GM19468 (cell line): ENCODE results near the gene COX7A2.

Experiments used
- ATAC-seq: cut with Tn5 transposase; IDR thresholded peaks from one replicate; pipeline ENCODE4 v1.9.1; 2021; ENCODE audit warnings: mild to moderate bottlenecking, moderate library complexity, moderate number of reproducible peaks; ENCODE audit not compliant: unreplicated experiment; ENCODE audit errors: extremely low read depth

COX7A2 gene

DNA sequence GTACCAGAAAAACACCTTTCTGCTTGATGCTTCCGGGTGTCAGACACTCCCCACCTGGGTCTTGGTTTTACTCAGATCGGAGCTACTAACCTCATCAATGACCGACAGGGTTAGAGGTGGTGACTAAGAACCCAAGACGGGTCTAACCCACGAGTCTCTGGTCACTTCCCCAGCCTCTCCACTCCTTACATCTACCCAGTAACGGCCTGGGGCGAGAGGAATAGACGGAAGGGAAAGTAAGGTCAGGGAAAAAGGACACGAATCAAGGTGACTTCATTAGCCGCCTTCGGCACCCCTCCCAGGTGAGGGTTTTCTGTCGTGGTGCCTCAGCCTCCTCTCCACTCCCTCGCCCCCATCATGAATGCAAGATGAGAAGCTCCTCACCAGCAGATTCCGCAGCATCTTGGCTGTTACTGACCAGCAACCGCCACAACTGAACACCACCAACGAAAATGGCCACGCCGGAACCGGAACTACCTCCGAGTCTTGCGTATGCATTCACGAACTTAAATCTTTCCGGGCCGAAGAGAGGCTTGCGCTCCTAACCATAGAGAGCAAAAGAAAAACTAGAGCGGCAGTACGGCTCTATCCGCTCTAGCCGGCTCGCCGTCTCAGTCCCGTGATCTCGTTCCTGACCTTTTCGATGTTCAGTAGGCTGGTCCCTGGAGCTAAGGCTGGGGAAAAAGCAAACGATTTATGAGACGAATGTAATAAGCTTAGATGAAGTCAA lies at the start of gene COX7A2:
Gene COX7A2, minus strand, starts transcription at position 469 of the 730 bp plus-strand sequence. Its CDS starts 67 bp downstream, at position 402.
- peak; percentile 97 for ATAC-seq

- ATAC-seq: no peak
These were observed 49.0 kb upstream of the COX7A2 start for GRCh38 chr6:75292555-75292954.

- ATAC-seq: no peak
These were observed 48.1 kb upstream of the COX7A2 start for GRCh38 chr6:75291744-75292143.

DNA sequence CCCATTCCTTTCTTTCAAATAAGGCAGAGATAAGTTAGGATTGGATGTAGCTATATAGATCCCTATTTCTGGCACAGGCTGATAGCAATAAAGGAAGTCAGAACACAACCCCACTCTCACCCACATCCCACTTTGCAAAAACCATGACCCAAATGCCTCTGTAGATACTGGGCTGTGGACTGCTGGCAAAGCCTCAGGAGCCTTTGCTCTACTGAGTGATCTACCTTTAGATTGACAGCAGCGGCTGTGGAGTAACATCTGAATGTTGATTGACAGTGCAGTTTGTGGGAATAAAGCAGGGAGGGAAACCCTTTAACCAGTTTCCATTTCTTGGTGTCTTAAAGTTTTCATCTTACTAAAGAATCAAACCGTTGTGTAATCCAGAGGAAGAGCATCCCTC lies 47.7 kb upstream of the COX7A2 start:
- ATAC-seq: no peak

GRCh38 chr6:75290136-75290945 lies 46.7 kb upstream of the COX7A2 start:
- no peak for ATAC-seq

DNA sequence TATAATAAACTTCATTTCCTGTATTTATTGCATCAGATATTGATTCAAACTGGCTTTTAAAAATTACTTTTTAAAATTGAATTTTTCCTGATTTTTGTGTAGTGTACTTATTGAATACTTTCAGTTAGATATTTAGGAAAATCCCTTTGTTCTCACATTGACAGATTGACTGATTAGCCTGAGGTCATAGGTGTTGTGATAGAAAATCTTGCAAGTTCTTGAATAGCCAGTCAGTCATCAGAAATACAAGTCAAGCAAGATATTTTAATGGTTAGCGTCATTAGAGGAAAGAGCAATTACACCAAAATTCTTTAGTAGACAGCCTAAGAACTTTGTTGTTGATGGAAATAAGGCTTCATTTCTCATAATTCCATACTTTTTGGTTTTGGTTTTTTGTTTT lies 44.4 kb upstream of the COX7A2 start:
- no peak for ATAC-seq

DNA sequence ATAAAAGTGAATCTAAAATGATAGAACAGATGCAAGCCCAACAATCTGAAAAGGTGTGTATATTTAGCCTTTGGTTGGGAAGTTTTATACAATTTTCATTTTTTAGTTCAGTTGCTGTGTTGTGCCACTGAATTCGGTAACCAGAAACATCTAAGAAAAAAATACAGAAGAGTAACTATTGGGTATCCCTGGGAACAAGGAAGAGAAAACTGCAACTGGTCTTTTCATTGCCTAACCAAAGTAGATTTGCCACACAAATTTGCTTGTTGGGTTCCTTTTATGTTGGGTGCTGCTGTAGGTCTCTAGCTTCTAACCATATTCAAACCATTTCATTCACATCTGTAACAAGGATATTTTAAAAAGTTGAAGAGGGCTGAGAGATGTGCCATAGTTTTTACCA lies 43.8 kb upstream of the COX7A2 start:
- ATAC-seq: no peak

GRCh38 chr6:75286955-75287354 lies 43.4 kb upstream of the COX7A2 start:
- no peak for ATAC-seq

DNA sequence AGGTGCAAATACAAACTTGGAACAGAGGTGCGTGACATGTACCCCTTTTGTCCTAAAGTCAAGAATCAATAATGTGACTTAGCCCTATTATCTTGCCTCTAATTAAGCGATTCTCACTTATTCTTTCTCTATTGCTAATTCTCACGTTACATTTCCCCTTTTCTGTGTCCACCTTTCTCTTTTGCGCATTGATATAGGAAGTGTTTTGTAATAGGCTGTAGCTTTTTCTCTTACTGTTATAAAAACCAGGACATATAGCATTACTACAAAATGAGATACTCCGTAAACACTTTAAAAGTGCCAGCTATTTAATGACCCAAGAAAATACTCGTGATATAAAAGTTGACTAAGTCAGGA lies 41.7 kb upstream of the COX7A2 start:
- no peak for ATAC-seq

DNA sequence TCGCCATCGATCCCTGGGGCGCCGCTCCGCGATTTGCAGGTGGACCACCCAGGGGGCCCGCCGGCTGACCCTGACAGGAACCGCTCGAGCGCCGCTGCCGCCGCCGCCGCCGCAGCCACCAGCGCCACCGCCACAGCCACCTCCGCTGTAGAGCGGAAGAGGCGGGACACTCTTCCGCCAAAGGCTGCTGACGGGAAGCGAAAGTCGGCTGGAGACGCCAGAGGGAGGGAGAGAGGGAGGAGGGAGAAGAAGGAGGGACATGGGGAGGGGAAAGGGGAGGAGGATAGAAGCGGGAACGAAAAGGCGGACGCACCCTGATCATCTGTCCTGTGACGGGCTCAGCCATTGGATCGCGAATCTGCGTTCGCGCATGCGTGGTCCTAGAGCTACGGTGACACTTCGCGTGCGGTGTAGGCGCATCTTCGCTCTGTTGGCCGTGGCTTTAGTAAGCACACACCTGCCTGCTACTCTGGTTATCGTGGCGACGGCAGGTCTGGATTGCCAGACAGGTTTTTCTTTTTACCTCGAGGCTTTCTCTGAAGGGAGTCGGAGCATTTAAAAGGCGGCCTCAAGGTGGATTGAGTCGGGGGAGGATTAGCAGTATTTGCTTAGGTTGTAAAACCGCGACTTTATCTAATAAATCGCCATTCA lies 41.2 kb upstream of the COX7A2 start, which contains the start of gene TMEM30A:
Gene TMEM30A, minus strand, starts transcription at position 161 of the 651 bp plus-strand sequence. Its CDS starts 154 bp downstream, at position 7.
- peak; percentile 92 for ATAC-seq

GRCh38 chr6:75283907-75284631 lies 40.5 kb upstream of the COX7A2 start:
- peak; percentile 2 for ATAC-seq

DNA sequence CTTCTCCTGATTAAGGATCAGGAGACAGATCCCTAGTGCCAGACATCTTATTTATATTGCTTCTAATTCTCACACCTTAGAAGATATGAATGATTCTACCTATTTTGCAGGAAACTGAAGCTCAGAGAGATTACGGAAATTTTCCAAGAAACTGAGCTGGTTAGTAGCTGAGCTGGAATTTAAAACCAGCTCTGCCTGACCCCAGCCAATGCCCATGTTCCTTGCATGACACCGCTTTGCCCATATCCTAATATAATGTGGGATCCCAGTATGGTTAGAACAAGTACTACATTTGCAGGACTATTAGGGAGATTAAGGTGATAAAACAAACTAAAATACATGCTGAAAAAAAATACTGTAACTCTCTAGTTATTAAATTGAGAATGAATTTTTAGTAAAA lies 39.1 kb upstream of the COX7A2 start:
- ATAC-seq: no peak

DNA sequence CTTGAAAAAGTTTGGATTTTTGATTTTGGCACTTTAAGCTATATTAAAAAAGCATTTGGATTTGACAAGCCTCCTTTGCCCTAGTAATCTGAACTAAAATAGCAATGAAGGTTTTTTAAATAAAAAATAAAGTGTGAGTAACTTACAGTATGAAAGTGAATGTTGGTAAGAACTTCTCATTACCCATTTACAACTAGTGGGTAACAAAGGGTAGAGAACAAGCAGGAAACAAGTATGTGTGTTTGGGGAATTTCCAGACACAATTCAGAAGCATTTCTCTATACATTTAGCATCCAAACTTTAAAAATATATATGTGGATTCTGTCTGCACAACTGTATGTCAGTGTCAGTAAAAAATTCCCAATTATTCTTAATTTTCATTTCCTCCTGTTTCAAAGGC lies 38.1 kb upstream of the COX7A2 start:
- no peak for ATAC-seq

GRCh38 chr6:75280131-75280855 lies 36.7 kb upstream of the COX7A2 start:
- ATAC-seq: no peak

- ATAC-seq: no peak
These were observed 35.8 kb upstream of the COX7A2 start for GRCh38 chr6:75279418-75279817.

- no peak for ATAC-seq
These were observed 35.0 kb upstream of the COX7A2 start for GRCh38 chr6:75278474-75279077.

- ATAC-seq: no peak
These were observed 31.5 kb upstream of the COX7A2 start for GRCh38 chr6:75275067-75275466.

GRCh38 chr6:75273009-75273408 lies 29.4 kb upstream of the COX7A2 start:
- ATAC-seq: no peak

- no peak for ATAC-seq
These were observed 28.7 kb upstream of the COX7A2 start for GRCh38 chr6:75272145-75272840.
